OCI-LY3 (cell line): Measurements from ENCODE around the gene GPR150.

Experiments used
- EZH2phosphoT487 ChIP-seq: fragments of 200-600 bp; shearing (Covaris generic); IDR thresholded peaks from 2 replicates; pipeline ENCODE4 v1.6.1; 2018; ENCODE audit warnings: antibody characterized with exemption, mixed run types, low read depth
- TF ChIP-seq, protein P1 (sequence below): fragments of 200-600, 300-600 bp; sonication (generic); IDR thresholded peaks from 2 replicates; pipeline ENCODE4 v1.5.1; 2014; ENCODE audit warnings: antibody characterized with exemption, low read length, low read depth

DNA sequence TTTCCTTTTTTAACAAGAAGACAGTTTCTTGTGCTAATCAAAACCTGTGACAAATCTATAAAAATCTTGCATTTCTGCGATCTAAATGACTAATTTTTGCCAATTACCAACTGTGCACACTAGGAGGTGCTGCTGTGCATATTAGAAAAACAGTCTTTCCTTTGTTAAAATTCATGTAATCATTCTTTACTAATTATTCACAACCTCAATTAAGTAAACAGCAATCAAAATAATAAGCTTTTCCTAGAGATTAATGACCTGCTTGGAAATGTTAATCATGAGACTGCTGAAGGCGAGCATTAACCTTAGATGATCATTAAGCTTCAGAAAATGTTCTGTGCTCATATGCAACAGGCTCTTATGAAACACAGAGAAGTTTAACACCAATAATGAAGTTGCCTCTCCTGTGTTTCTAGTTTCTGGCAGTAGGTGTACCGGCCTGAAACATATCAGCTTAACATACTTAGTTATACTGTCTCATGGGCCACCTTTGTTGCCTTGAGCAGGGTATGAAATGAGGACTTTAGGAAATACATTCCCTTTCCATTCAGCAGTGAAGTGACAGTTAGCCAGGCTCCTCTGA lies 44.4 kb downstream of the GPR150 start:
- TF ChIP-seq, protein P1, sequence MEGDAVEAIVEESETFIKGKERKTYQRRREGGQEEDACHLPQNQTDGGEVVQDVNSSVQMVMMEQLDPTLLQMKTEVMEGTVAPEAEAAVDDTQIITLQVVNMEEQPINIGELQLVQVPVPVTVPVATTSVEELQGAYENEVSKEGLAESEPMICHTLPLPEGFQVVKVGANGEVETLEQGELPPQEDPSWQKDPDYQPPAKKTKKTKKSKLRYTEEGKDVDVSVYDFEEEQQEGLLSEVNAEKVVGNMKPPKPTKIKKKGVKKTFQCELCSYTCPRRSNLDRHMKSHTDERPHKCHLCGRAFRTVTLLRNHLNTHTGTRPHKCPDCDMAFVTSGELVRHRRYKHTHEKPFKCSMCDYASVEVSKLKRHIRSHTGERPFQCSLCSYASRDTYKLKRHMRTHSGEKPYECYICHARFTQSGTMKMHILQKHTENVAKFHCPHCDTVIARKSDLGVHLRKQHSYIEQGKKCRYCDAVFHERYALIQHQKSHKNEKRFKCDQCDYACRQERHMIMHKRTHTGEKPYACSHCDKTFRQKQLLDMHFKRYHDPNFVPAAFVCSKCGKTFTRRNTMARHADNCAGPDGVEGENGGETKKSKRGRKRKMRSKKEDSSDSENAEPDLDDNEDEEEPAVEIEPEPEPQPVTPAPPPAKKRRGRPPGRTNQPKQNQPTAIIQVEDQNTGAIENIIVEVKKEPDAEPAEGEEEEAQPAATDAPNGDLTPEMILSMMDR: peak; percentile 75
- TF ChIP-seq EZH2phosphoT487: no peak
